HG03521 (cell line): ENCODE measurements around the gene NAV3.

ENCODE experiments used
- ATAC-seq: cut with Tn5 transposase; IDR thresholded peaks from one replicate; pipeline ENCODE4 v1.9.1; 2021; ENCODE audit warnings: mild to moderate bottlenecking, moderate library complexity; ENCODE audit not compliant: unreplicated experiment

Gene NAV3

GRCh38 chr12:78037707-78038106 is 207.0 kb downstream of the NAV3 start:
- no peak for ATAC-seq

GRCh38 chr12:78038541-78038940 is 207.8 kb downstream of the NAV3 start:
- ATAC-seq, result no peak

GRCh38 chr12:78038986-78039385 is 208.3 kb downstream of the NAV3 start:
- ATAC-seq, result no peak

- ATAC-seq, result no peak
Measured at GRCh38 chr12:78040111-78040510, 209.4 kb downstream of the NAV3 start.

GRCh38 chr12:78050790-78051189 is 220.1 kb downstream of the NAV3 start:
- ATAC-seq, result no peak

GRCh38 chr12:78055545-78055944 is 224.9 kb downstream of the NAV3 start:
- no peak for ATAC-seq

GRCh38 chr12:78057075-78057474 is 226.4 kb downstream of the NAV3 start:
- no peak for ATAC-seq

GRCh38 chr12:78060186-78060585 is 229.5 kb downstream of the NAV3 start:
- no peak for ATAC-seq

GRCh38 chr12:78062786-78063185 is 232.1 kb downstream of the NAV3 start:
- ATAC-seq, result no peak

GRCh38 chr12:78081590-78082314 is 251.1 kb downstream of the NAV3 start:
- no peak for ATAC-seq

GRCh38 chr12:78085542-78086182 is 255.0 kb downstream of the NAV3 start:
- ATAC-seq, result no peak

- ATAC-seq, result no peak
Measured at GRCh38 chr12:78086553-78087362, 256.1 kb downstream of the NAV3 start.

- ATAC-seq, result no peak
Measured at GRCh38 chr12:78087363-78087675, 256.6 kb downstream of the NAV3 start.

- no peak for ATAC-seq
Measured at GRCh38 chr12:78088391-78088832, 257.7 kb downstream of the NAV3 start.

GRCh38 chr12:78090266-78090665 is 259.6 kb downstream of the NAV3 start:
- ATAC-seq, result no peak

- no peak for ATAC-seq
Measured at GRCh38 chr12:78095623-78096022, 264.9 kb downstream of the NAV3 start.

GRCh38 chr12:78096909-78097597 is 266.4 kb downstream of the NAV3 start:
- no peak for ATAC-seq

GRCh38 chr12:78099806-78100205 is 269.1 kb downstream of the NAV3 start:
- ATAC-seq, result no peak

GRCh38 chr12:78101113-78101876 is 270.6 kb downstream of the NAV3 start:
- ATAC-seq, result no peak

- no peak for ATAC-seq
Measured at GRCh38 chr12:78101946-78102635, 271.4 kb downstream of the NAV3 start.
